WTC11 (cell line): ENCODE results near the gene GLB1L2. TPM values are rescaled to one million over a fixed set of nuclear protein-coding genes. Genes with fewer than 3 reads are reported as not detected.

Experiments used
- ATAC-seq: fragments of 200-7000 bp; cut with Tn5 transposase; 2 replicates; pipeline ENCODE4 v1.10.0; 2021; ENCODE audit warnings: mild to moderate bottlenecking, moderate library complexity
- CTCF ChIA-PET: fragments of 300-600 bp; sonication (Branson Sonifier 250); formaldehyde crosslinking; loops from one replicate; lab custom pipeline; 2021; ENCODE audit warnings: antibody characterized with exemption; lab: Charles Lee
- POLR2A ChIA-PET: fragments of 350-600 bp; sonication (Branson Sonifier 250); formaldehyde crosslinking; loops from one replicate; lab custom pipeline; 2021; ENCODE audit warnings: antibody characterized with exemption; lab: Charles Lee
- DNase-seq: peaks from one replicate; pipeline ENCODE4 v3.0.0; 2021; ENCODE audit warnings: low spot score
- H3K27ac Mint-ChIP-seq: 2 replicates; pipeline ENCODE4 v1.8.0; 2021; ENCODE audit warnings: mixed read lengths
- H3K27me3 Mint-ChIP-seq: 2 replicates; pipeline ENCODE4 v1.8.0; 2021; ENCODE audit warnings: low read depth, mild to moderate bottlenecking, moderate library complexity, mixed read lengths
- H3K36me3 Mint-ChIP-seq: 2 replicates; pipeline ENCODE4 v1.8.0; 2021; ENCODE audit warnings: mixed read lengths
- H3K4me1 Mint-ChIP-seq: 2 replicates; pipeline ENCODE4 v1.8.0; 2022; ENCODE audit warnings: mixed read lengths
- H3K4me3 Mint-ChIP-seq: 2 replicates; pipeline ENCODE4 v1.8.0; 2021; ENCODE audit warnings: mild to moderate bottlenecking, moderate library complexity, mixed read lengths
- H3K9me3 Mint-ChIP-seq: 2 replicates; pipeline ENCODE4 v1.8.0; 2021; ENCODE audit warnings: mixed read lengths
- ESRRA ChIP-seq: sonication (generic); formaldehyde crosslinking; IDR thresholded peaks from 2 replicates; pipeline ENCODE4 v1.8.1; 2022; ENCODE audit warnings: mild to moderate bottlenecking, missing genetic modification reagents, borderline replicate concordance
- GRHL2 ChIP-seq: fragments of 250-450 bp; sonication (Bioruptor Pico); IDR thresholded peaks from 2 replicates; pipeline ENCODE4 v1.8.0; 2022; ENCODE audit warnings: mild to moderate bottlenecking, moderate library complexity; ENCODE audit not compliant: insufficient replicate concordance, severe bottlenecking
- GTF2I ChIP-seq: fragments of 250-450 bp; sonication (Bioruptor Pico); conservative IDR thresholded peaks from 2 replicates; pipeline ENCODE4 v1.4.0; 2021; ENCODE audit warnings: mild to moderate bottlenecking
- HMGA2 ChIP-seq: fragments of 250-450 bp; sonication (Bioruptor Pico); IDR thresholded peaks from 2 replicates; pipeline ENCODE4 v1.4.0; 2021; ENCODE audit warnings: mild to moderate bottlenecking, moderate library complexity
- PRRX2 ChIP-seq: fragments of 250-450 bp; sonication (Bioruptor Pico); IDR thresholded peaks from 2 replicates; pipeline ENCODE4 v1.8.0; 2021; ENCODE audit warnings: mild to moderate bottlenecking
- SMAD3 ChIP-seq: sonication (generic); formaldehyde crosslinking; IDR thresholded peaks from 2 replicates; pipeline ENCODE4 v1.8.0; 2022; ENCODE audit warnings: missing genetic modification reagents, mild to moderate bottlenecking, borderline replicate concordance
- SOX15 ChIP-seq: fragments of 250-450 bp; sonication (Bioruptor Pico); IDR thresholded peaks from 2 replicates; pipeline ENCODE4 v1.9.0; 2021; ENCODE audit warnings: mild to moderate bottlenecking
- TEAD4 ChIP-seq: sonication (generic); formaldehyde crosslinking; IDR thresholded peaks from 2 replicates; pipeline ENCODE4 v1.8.0; 2022; ENCODE audit warnings: mild to moderate bottlenecking, missing genetic modification reagents
- ZNF396 ChIP-seq: fragments of 250-450 bp; sonication (Bioruptor Pico); IDR thresholded peaks from 2 replicates; pipeline ENCODE4 v1.8.0; 2021; ENCODE audit warnings: mild to moderate bottlenecking, moderate library complexity, borderline replicate concordance
- ZNF423 ChIP-seq: fragments of 250-450 bp; sonication (Bioruptor Pico); IDR thresholded peaks from 2 replicates; pipeline ENCODE4 v2.1.2; 2022; ENCODE audit warnings: mild to moderate bottlenecking, moderate library complexity
- total RNA-seq: library from RNA; stranded (reverse); gene quantifications from 3 replicates; pipeline ENCODE4 v1.2.3, GENCODE V29; 2021
- TF ChIP-seq, protein P1 (sequence below): sonication (generic); formaldehyde crosslinking; IDR thresholded peaks from 2 replicates; pipeline ENCODE4 v1.8.1; 2023; ENCODE audit warnings: mild to moderate bottlenecking, missing genetic modification reagents, moderate library complexity
- TF ChIP-seq, protein P2 (sequence below): sonication (generic); formaldehyde crosslinking; conservative IDR thresholded peaks from 2 replicates; pipeline ENCODE4 v1.8.1; 2022; ENCODE audit warnings: mild to moderate bottlenecking, missing genetic modification reagents
- TF ChIP-seq, protein P3 (sequence below): sonication (generic); formaldehyde crosslinking; IDR thresholded peaks from 2 replicates; pipeline ENCODE4 v1.8.0; 2022; ENCODE audit warnings: mild to moderate bottlenecking, missing genetic modification reagents
- TF ChIP-seq, protein P4 (sequence below): sonication (generic); formaldehyde crosslinking; IDR thresholded peaks from 2 replicates; pipeline ENCODE4 v1.8.1; 2023; ENCODE audit warnings: mild to moderate bottlenecking, missing genetic modification reagents
- TF ChIP-seq, protein P5 (sequence below): sonication (generic); formaldehyde crosslinking; IDR thresholded peaks from 2 replicates; pipeline ENCODE4 v1.8.0; 2023; ENCODE audit warnings: missing genetic modification reagents
- TF ChIP-seq, protein P6 (sequence below): sonication (generic); formaldehyde crosslinking; IDR thresholded peaks from 2 replicates; pipeline ENCODE4 v1.8.1; 2022; ENCODE audit warnings: low read depth, missing genetic modification reagents, borderline replicate concordance
- TF ChIP-seq, protein P7 (sequence below): sonication (generic); formaldehyde crosslinking; IDR thresholded peaks from 2 replicates; pipeline ENCODE4 v1.8.1; 2023; ENCODE audit warnings: mild to moderate bottlenecking, missing genetic modification reagents, moderate library complexity
- TF ChIP-seq, protein P8 (sequence below): sonication (generic); formaldehyde crosslinking; IDR thresholded peaks from 2 replicates; pipeline ENCODE4 v1.8.1; 2023; ENCODE audit warnings: mild to moderate bottlenecking, moderate library complexity, missing genetic modification reagents
- TF ChIP-seq, protein P9 (sequence below): fragments of 250-450 bp; sonication (Bioruptor Pico); IDR thresholded peaks from 2 replicates; pipeline ENCODE4 v1.8.0; 2021; ENCODE audit warnings: mild to moderate bottlenecking

Gene GLB1L2
- total RNA-seq, 1 experiment from 2014 or later: 6.0 TPM

DNA sequence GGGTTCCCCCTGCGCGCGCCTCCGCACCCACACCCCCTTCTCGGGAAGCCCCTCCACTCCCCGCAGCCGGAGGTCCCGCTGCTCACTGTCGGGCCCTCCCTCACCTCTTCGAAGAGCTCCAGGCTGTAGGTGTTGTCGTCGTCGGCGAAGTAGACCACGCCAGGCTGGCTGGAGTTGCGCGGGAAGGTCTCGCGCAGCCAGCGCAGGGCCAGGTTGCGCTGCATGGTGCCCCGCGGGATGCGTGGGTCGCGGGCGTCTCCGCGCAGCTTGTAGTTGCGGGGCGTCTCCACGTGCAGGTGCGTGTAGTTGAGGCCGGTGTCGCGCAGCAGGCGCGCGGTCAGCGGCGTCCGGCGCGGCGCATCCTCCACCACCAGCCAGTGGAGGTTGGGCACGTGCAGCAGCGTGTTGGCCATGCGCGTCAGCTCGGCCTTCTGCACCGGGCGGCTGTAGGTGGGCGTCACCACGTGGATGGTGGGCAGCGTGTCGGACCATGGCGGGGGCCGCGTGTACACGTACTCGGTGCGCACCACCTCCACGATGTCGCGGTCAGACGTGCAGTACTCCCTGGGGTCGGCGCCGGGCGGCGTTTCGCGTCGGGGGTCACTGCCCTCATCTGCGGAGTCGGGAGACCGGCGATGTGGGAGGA lies 51.9 kb downstream of the GLB1L2 start:
- H3K9me3 Mint-ChIP-seq: peaks cover 3% of the 10 kb centered on the region; the same call in 1 of the 2 replicates
- CTCF ChIA-PET: interaction anchor here (0.8 kb wide), 1 partner anchor 10 kb away, joined by 4 read pairs; no protein-coding TSS in a partner anchor

DNA sequence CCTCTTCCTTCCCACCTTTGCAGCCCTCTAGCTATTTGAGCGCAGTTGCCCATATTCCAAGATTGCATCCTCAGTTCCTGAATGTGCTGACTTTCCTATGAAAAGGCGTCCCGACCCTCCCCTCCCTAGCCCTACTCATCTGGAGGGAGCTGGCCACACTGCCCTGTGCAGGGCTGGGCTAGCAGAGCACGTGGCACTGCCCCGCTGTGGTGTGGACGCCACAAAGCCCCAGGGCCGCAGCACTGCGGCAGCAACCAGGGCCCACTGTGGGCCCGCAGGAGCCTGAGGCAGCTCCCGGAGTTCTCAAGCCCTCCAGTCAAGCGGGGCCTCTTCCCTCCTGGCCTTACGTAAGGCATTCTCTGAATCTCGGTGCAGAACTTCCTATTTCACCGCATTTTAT lies 52.6 kb downstream of the GLB1L2 start:
- Mint-ChIP-seq H3K27ac (no peak overlapping the region), H3K36me3 (peaks cover 23% of the 10 kb centered on the region)
- ATAC-seq: no peak
- TF ChIP-seq, protein P1, sequence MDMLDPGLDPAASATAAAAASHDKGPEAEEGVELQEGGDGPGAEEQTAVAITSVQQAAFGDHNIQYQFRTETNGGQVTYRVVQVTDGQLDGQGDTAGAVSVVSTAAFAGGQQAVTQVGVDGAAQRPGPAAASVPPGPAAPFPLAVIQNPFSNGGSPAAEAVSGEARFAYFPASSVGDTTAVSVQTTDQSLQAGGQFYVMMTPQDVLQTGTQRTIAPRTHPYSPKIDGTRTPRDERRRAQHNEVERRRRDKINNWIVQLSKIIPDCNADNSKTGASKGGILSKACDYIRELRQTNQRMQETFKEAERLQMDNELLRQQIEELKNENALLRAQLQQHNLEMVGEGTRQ (CRISPR knock-in tag): no peak
- TF ChIP-seq HMGA2 (no peak), PRRX2 (CRISPR knock-in tag) (no peak), TEAD4 (CRISPR knock-in tag) (no peak), ZNF423 (CRISPR knock-in tag) (no peak), SMAD3 (no peak), ZNF396 (CRISPR knock-in tag) (no peak), ESRRA (no peak), SOX15 (CRISPR knock-in tag) (no peak), GRHL2 (CRISPR knock-in tag) (no peak)
- TF ChIP-seq, protein P2, sequence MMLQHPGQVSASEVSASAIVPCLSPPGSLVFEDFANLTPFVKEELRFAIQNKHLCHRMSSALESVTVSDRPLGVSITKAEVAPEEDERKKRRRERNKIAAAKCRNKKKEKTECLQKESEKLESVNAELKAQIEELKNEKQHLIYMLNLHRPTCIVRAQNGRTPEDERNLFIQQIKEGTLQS (CRISPR knock-in tag): no peak
- TF ChIP-seq, protein P3, sequence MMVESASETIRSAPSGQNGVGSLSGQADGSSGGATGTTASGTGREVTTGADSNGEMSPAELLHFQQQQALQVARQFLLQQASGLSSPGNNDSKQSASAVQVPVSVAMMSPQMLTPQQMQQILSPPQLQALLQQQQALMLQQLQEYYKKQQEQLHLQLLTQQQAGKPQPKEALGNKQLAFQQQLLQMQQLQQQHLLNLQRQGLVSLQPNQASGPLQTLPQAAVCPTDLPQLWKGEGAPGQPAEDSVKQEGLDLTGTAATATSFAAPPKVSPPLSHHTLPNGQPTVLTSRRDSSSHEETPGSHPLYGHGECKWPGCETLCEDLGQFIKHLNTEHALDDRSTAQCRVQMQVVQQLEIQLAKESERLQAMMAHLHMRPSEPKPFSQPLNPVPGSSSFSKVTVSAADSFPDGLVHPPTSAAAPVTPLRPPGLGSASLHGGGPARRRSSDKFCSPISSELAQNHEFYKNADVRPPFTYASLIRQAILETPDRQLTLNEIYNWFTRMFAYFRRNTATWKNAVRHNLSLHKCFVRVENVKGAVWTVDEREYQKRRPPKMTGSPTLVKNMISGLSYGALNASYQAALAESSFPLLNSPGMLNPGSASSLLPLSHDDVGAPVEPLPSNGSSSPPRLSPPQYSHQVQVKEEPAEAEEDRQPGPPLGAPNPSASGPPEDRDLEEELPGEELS (CRISPR knock-in tag): no peak
- TF ChIP-seq, protein P4, sequence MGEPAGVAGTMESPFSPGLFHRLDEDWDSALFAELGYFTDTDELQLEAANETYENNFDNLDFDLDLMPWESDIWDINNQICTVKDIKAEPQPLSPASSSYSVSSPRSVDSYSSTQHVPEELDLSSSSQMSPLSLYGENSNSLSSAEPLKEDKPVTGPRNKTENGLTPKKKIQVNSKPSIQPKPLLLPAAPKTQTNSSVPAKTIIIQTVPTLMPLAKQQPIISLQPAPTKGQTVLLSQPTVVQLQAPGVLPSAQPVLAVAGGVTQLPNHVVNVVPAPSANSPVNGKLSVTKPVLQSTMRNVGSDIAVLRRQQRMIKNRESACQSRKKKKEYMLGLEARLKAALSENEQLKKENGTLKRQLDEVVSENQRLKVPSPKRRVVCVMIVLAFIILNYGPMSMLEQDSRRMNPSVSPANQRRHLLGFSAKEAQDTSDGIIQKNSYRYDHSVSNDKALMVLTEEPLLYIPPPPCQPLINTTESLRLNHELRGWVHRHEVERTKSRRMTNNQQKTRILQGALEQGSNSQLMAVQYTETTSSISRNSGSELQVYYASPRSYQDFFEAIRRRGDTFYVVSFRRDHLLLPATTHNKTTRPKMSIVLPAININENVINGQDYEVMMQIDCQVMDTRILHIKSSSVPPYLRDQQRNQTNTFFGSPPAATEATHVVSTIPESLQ: no peak
- TF ChIP-seq, protein P5, sequence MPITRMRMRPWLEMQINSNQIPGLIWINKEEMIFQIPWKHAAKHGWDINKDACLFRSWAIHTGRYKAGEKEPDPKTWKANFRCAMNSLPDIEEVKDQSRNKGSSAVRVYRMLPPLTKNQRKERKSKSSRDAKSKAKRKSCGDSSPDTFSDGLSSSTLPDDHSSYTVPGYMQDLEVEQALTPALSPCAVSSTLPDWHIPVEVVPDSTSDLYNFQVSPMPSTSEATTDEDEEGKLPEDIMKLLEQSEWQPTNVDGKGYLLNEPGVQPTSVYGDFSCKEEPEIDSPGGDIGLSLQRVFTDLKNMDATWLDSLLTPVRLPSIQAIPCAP: no peak
- TF ChIP-seq, protein P6, sequence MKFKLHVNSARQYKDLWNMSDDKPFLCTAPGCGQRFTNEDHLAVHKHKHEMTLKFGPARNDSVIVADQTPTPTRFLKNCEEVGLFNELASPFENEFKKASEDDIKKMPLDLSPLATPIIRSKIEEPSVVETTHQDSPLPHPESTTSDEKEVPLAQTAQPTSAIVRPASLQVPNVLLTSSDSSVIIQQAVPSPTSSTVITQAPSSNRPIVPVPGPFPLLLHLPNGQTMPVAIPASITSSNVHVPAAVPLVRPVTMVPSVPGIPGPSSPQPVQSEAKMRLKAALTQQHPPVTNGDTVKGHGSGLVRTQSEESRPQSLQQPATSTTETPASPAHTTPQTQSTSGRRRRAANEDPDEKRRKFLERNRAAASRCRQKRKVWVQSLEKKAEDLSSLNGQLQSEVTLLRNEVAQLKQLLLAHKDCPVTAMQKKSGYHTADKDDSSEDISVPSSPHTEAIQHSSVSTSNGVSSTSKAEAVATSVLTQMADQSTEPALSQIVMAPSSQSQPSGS: no peak
- TF ChIP-seq, protein P7, sequence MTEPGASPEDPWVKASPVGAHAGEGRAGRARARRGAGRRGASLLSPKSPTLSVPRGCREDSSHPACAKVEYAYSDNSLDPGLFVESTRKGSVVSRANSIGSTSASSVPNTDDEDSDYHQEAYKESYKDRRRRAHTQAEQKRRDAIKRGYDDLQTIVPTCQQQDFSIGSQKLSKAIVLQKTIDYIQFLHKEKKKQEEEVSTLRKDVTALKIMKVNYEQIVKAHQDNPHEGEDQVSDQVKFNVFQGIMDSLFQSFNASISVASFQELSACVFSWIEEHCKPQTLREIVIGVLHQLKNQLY: no peak
- TF ChIP-seq, protein P8, sequence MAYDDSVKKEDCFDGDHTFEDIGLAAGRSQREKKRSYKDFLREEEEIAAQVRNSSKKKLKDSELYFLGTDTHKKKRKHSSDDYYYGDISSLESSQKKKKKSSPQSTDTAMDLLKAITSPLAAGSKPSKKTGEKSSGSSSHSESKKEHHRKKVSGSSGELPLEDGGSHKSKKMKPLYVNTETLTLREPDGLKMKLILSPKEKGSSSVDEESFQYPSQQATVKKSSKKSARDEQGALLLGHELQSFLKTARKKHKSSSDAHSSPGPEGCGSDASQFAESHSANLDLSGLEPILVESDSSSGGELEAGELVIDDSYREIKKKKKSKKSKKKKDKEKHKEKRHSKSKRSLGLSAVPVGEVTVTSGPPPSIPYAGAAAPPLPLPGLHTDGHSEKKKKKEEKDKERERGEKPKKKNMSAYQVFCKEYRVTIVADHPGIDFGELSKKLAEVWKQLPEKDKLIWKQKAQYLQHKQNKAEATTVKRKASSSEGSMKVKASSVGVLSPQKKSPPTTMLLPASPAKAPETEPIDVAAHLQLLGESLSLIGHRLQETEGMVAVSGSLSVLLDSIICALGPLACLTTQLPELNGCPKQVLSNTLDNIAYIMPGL (CRISPR knock-in tag): no peak
- TF ChIP-seq, protein P9, sequence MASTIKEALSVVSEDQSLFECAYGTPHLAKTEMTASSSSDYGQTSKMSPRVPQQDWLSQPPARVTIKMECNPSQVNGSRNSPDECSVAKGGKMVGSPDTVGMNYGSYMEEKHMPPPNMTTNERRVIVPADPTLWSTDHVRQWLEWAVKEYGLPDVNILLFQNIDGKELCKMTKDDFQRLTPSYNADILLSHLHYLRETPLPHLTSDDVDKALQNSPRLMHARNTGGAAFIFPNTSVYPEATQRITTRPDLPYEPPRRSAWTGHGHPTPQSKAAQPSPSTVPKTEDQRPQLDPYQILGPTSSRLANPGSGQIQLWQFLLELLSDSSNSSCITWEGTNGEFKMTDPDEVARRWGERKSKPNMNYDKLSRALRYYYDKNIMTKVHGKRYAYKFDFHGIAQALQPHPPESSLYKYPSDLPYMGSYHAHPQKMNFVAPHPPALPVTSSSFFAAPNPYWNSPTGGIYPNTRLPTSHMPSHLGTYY (CRISPR knock-in tag): no peak
- TF ChIP-seq, all 79 proteins: peak for 0
- H3K9me3 Mint-ChIP-seq: peaks cover 3% of the 10 kb centered on the region; the same call in 1 of the 2 replicates
- no peak overlapping the region for H3K4me3 Mint-ChIP-seq
- H3K4me1 Mint-ChIP-seq: peaks cover 10% of the 10 kb centered on the region
- H3K27me3 Mint-ChIP-seq: no peaks in the 10 kb centered on the region
- ChIA-PET POLR2A (no interaction called here), CTCF (interaction anchor here (0.6 to 0.8 kb wide), 2 partner anchors 9 to 17 kb away, joined by 4 read pairs; no protein-coding TSS in a partner anchor)
- DNase-seq: no peak

More for the DNA sequence above, 51.9 kb downstream of the GLB1L2 start:
- ATAC-seq: no peak
- no peak for DNase-seq
- H3K27ac Mint-ChIP-seq: no peak overlapping the region
- H3K27me3 Mint-ChIP-seq: no peaks in the 10 kb centered on the region
- peaks cover 19% of the 10 kb centered on the region for H3K36me3 Mint-ChIP-seq
- no peak overlapping the region for H3K4me3 Mint-ChIP-seq
- no peak for TF ChIP-seq GTF2I (CRISPR knock-in tag)
- peaks cover 10% of the 10 kb centered on the region for H3K4me1 Mint-ChIP-seq
- POLR2A ChIA-PET: no interaction called here
